K562 (cell line): ENCODE results near the gene FAM20B. TPM values are rescaled to one million over a fixed set of nuclear protein-coding genes. Genes with fewer than 3 reads are reported as not detected.

Source experiments
- BCL6 ChIP-seq: fragments of 250-450 bp; sonication (Bioruptor Pico); IDR thresholded peaks from 2 replicates; pipeline ENCODE4 v1.4.0; 2020
- CBFB ChIP-seq: sonication (generic); formaldehyde crosslinking; IDR thresholded peaks from 2 replicates; pipeline ENCODE4 v1.4.0; 2020; ENCODE audit warnings: mild to moderate bottlenecking, missing genetic modification reagents
- E2F3 ChIP-seq: fragments of 250-450 bp; sonication (Bioruptor Pico); IDR thresholded peaks from 2 replicates; pipeline ENCODE4 v1.4.0; 2020; ENCODE audit warnings: mild to moderate bottlenecking
- KDM5B ChIP-seq: fragments of 200-600 bp; sonication (generic); IDR thresholded peaks from 2 replicates; pipeline ENCODE4 v1.6.1; 2012; ENCODE audit warnings: low read depth, mild to moderate bottlenecking, moderate library complexity, low read length, control low read depth, inconsistent platforms; ENCODE audit not compliant: insufficient replicate concordance
- LCOR ChIP-seq: sonication (generic); formaldehyde crosslinking; IDR thresholded peaks from 2 replicates; pipeline ENCODE4 v1.8.0; 2022; ENCODE audit warnings: mild to moderate bottlenecking, missing genetic modification reagents
- MBD2 ChIP-seq: sonication (generic); IDR thresholded peaks from 2 replicates; pipeline ENCODE4 v1.6.1; 2016; ENCODE audit warnings: low read depth, borderline replicate concordance
- TAF1 ChIP-seq: IDR thresholded peaks from 2 replicates; pipeline ENCODE4 v1.6.1; 2011; ENCODE audit warnings: mild to moderate bottlenecking, low read length, moderate library complexity; ENCODE audit not compliant: insufficient read depth, control insufficient read depth, severe bottlenecking; ENCODE audit errors: extremely low read depth
- ZBTB8A ChIP-seq: fragments of 450-650 bp; IDR thresholded peaks from 2 replicates; pipeline ENCODE4 v1.6.1; 2018; ENCODE audit warnings: mild to moderate bottlenecking, moderate library complexity; ENCODE audit not compliant: partially characterized antibody
- ZC3H11A ChIP-seq: IDR thresholded peaks from 2 replicates; pipeline ENCODE4 v1.6.1; 2012; ENCODE audit warnings: low read depth, low read length, improper control_type of control experiment
- ZNF639 ChIP-seq, 2 experiments: fragments of 200-800 bp in 1 of 2; sonication (Bioruptor generic) in 1 of 2; sonication (generic) in 1 of 2; formaldehyde crosslinking in 1 of 2; IDR thresholded peaks in 1 of 2; conservative IDR thresholded peaks in 1 of 2; 2 replicates each; pipeline versions ENCODE4 v1.5.0 to v1.6.1; 2016 to 2020; ENCODE audit warnings: missing compliant biosample characterization in 1 of 2, missing genetic modification characterization in 1 of 2, missing genetic modification reagents in 1 of 2
- ZNF780A ChIP-seq: fragments of 250-450 bp; sonication (Bioruptor Pico); IDR thresholded peaks from 2 replicates; pipeline ENCODE4 v1.5.0; 2021; ENCODE audit warnings: mild to moderate bottlenecking
- polyA plus RNA-seq, 8 experiments: library from polyadenylated mRNA; depleted of rRNA in 4 of 8; stranded (reverse) in 5 of 8; unstranded in 3 of 8; fragments of >200 nt; fragmentation: Nextera tagmentation in 2 of 8; fragmentation: Illumina TruSeq in 1 of 8; extraction: Ambion mirVana in 2 of 8; extraction: Trizol in 1 of 8; gene quantifications; 2 replicates each; pipeline versions ENCODE4 v1.2.1 to v1.2.3, GENCODE V29; 2011 to 2014; ENCODE audit warnings: inconsistent platforms in 1 of 8, missing spikeins in 1 of 8
- total RNA-seq, 7 experiments: library from RNA; depleted of rRNA in 6 of 7; stranded (reverse); fragments of >200 nt in 6 of 7; fragmentation: Illumina TruSeq in 2 of 7; extraction: Trizol in 2 of 7; gene quantifications; 2 replicates each; pipeline versions ENCODE4 v1.2.1 to v1.2.3, GENCODE V29; 2011 to 2021; ENCODE audit warnings: low replicate concordance in 1 of 7
- TF ChIP-seq, protein P1 (sequence below): sonication (generic); IDR thresholded peaks from 2 replicates; pipeline ENCODE4 v1.6.1; 2016
- TF ChIP-seq, protein P2 (sequence below): sonication (generic); formaldehyde crosslinking; IDR thresholded peaks from 2 replicates; pipeline ENCODE4 v1.8.1; 2023; ENCODE audit warnings: mild to moderate bottlenecking, missing genetic modification reagents
- TF ChIP-seq, protein P3 (sequence below): fragments of 250-450 bp; sonication (Bioruptor Pico); IDR thresholded peaks from 2 replicates; pipeline ENCODE4 v1.4.0; 2020; ENCODE audit warnings: mild to moderate bottlenecking, moderate library complexity, borderline replicate concordance

The FAM20B gene
- total and polyA plus RNA-seq, 9 of the 15 experiments (the other 6 are each of a cell fraction or from before 2014, with no cell fraction given) = 7.2 to 67.5 (median 42.9) TPM

GRCh38 chr1:179025975-179026812 is 500 bp downstream of the FAM20B start (continued):
- TF ChIP-seq ZC3H11A = no peak
- peak in 1 of 2 experiments; percentile 98; a peak in 2 of 4 replicates for TF ChIP-seq ZNF639 (CRISPR knock-in tag; conservative IDR thresholded peaks at IDR 0.05 in 1 of 2, IDR thresholded peaks at IDR 0.05 in 1 of 2)
- no peak for TF ChIP-seq ZNF780A
- no peak for TF ChIP-seq MBD2
- TF ChIP-seq, protein P1, sequence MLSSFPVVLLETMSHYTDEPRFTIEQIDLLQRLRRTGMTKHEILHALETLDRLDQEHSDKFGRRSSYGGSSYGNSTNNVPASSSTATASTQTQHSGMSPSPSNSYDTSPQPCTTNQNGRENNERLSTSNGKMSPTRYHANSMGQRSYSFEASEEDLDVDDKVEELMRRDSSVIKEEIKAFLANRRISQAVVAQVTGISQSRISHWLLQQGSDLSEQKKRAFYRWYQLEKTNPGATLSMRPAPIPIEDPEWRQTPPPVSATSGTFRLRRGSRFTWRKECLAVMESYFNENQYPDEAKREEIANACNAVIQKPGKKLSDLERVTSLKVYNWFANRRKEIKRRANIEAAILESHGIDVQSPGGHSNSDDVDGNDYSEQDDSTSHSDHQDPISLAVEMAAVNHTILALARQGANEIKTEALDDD = no peak
- peak; percentile 81 for TF ChIP-seq KDM5B
- TF ChIP-seq, protein P2, sequence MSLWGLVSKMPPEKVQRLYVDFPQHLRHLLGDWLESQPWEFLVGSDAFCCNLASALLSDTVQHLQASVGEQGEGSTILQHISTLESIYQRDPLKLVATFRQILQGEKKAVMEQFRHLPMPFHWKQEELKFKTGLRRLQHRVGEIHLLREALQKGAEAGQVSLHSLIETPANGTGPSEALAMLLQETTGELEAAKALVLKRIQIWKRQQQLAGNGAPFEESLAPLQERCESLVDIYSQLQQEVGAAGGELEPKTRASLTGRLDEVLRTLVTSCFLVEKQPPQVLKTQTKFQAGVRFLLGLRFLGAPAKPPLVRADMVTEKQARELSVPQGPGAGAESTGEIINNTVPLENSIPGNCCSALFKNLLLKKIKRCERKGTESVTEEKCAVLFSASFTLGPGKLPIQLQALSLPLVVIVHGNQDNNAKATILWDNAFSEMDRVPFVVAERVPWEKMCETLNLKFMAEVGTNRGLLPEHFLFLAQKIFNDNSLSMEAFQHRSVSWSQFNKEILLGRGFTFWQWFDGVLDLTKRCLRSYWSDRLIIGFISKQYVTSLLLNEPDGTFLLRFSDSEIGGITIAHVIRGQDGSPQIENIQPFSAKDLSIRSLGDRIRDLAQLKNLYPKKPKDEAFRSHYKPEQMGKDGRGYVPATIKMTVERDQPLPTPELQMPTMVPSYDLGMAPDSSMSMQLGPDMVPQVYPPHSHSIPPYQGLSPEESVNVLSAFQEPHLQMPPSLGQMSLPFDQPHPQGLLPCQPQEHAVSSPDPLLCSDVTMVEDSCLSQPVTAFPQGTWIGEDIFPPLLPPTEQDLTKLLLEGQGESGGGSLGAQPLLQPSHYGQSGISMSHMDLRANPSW (CRISPR knock-in tag) = no peak
- no peak for TF ChIP-seq BCL6 (CRISPR knock-in tag)
- TF ChIP-seq, protein P3, sequence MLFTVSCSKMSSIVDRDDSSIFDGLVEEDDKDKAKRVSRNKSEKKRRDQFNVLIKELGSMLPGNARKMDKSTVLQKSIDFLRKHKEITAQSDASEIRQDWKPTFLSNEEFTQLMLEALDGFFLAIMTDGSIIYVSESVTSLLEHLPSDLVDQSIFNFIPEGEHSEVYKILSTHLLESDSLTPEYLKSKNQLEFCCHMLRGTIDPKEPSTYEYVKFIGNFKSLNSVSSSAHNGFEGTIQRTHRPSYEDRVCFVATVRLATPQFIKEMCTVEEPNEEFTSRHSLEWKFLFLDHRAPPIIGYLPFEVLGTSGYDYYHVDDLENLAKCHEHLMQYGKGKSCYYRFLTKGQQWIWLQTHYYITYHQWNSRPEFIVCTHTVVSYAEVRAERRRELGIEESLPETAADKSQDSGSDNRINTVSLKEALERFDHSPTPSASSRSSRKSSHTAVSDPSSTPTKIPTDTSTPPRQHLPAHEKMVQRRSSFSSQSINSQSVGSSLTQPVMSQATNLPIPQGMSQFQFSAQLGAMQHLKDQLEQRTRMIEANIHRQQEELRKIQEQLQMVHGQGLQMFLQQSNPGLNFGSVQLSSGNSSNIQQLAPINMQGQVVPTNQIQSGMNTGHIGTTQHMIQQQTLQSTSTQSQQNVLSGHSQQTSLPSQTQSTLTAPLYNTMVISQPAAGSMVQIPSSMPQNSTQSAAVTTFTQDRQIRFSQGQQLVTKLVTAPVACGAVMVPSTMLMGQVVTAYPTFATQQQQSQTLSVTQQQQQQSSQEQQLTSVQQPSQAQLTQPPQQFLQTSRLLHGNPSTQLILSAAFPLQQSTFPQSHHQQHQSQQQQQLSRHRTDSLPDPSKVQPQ (CRISPR knock-in tag) = 0 out of 2 replicates have a peak, but pooled peaks have one; percentile 63
- TF ChIP-seq E2F3 (CRISPR knock-in tag) = peak; percentile 74
- TF ChIP-seq ZBTB8A = no peak
- no peak for TF ChIP-seq CBFB
- peak; percentile 26 for TF ChIP-seq TAF1
- peak; percentile 64; the same call in 1 of the 2 replicates for TF ChIP-seq LCOR (CRISPR knock-in tag)
